Left lung (tissue), 10 donors: Measurements from ENCODE around the gene JAK3. TPM values are rescaled to one million over a fixed set of nuclear protein-coding genes. Genes with fewer than 3 reads are reported as not detected.

Source experiments
- ATAC-seq: fragments of 200-7000 bp; cut with Tn5 transposase; one replicate; pipeline ENCODE4 v1.9.1; 2020; ENCODE audit warnings: moderate library complexity
- DNase-seq, 4 donors: peaks; one replicate each; pipeline ENCODE4 v3.0.0-alpha.2; 2013 to 2020
- H3K27ac ChIP-seq, 2 donors: fragments of 200-600 bp; sonication (generic) in 1 of 2; one replicate each; pipeline versions ENCODE4 v1.5.0 to v1.8.0; 2020 to 2021
- H3K27me3 ChIP-seq, 2 donors: fragments of 200-600 bp; sonication (generic) in 1 of 2; one replicate each; pipeline versions ENCODE4 v1.5.0 to v1.8.0; 2020 to 2021
- H3K36me3 ChIP-seq, 2 donors: fragments of 200-600 bp; sonication (generic) in 1 of 2; one replicate each; pipeline versions ENCODE4 v1.5.0 to v1.8.0; 2020 to 2021
- H3K4me1 ChIP-seq, 2 donors: fragments of 200-600 bp; one replicate each; pipeline ENCODE4 v1.8.0; 2021
- H3K4me3 ChIP-seq, 2 donors: fragments of 200-600 bp; sonication (generic) in 1 of 2; one replicate each; pipeline versions ENCODE4 v1.5.0 to v1.8.0; 2020 to 2021; ENCODE audit warnings: mild to moderate bottlenecking in 1 of 2
- H3K9me3 ChIP-seq, 2 donors: fragments of 200-600 bp; sonication (generic) in 1 of 2; one replicate each; pipeline versions ENCODE4 v1.5.0 to v1.8.0; 2020 to 2021
- CTCF ChIP-seq, 2 donors: fragments of 200-600 bp; sonication (generic) in 1 of 2; IDR thresholded peaks; one replicate each; pipeline versions ENCODE4 v1.5.0 to v1.8.0; 2021; ENCODE audit warnings: antibody characterized with exemption in 2 of 2
- intact Hi-C, 2 donors: fragments of 100-400 bp; cut with DNase I; formaldehyde crosslinking; loops; one replicate each; pipeline versions ENCODE4 v1.11.2 to v1.14.2; 2022
- polyA plus RNA-seq, 6 donors: library from polyadenylated mRNA; unstranded; fragments of 120-200 nt; gene quantifications; one replicate each; pipeline ENCODE4 v1.2.1, GENCODE V29; 2013; ENCODE audit not compliant: insufficient read length in 6 of 6
- total RNA-seq, 2 donors: library from RNA; stranded (reverse); fragmentation: NEBNext Ultra II Directional; extraction: Animal tissue kit (Norgen Biotek cat#: 25700); gene quantifications; one replicate each; pipeline ENCODE4 v1.2.1, GENCODE V29; 2021
- donor health status: DM: no; HTN: yes; CAD: no.
- donor health status: DM: no; HTN: no; CAD: no.

Gene JAK3
- total and polyA plus RNA-seq, 8 donors = 2.3 to 35.9 (median 3.0) TPM

GRCh38 chr19:17874758-17875135, 27.0 kb upstream of the JAK3 start:
- Histone ChIP-seq H3K4me1 (peaks cover 0 to 29% of the 10 kb centered on the region in 2 donors), H3K36me3 (no peaks in the 10 kb centered on the region), H3K9me3 (no peaks in the 10 kb centered on the region), H3K4me3 (no peak overlapping the region), H3K27me3 (peaks cover 54 to 62% of the 10 kb centered on the region in 2 donors), H3K27ac (no peak overlapping the region)
- intact Hi-C loops = no loop called here
- DNase-seq = no peak
- ATAC-seq = no peak
- no peak for TF ChIP-seq CTCF (IDR thresholded peaks at IDR 0.05)

- TF ChIP-seq CTCF (IDR thresholded peaks at IDR 0.05) = no peak
- H3K4me3 ChIP-seq = peak overlapping the region in 1 of 2 donors; percentile 7
- H3K4me1 ChIP-seq = peaks cover 0 to 29% of the 10 kb centered on the region in 2 donors
- peaks cover 58 to 69% of the 10 kb centered on the region in 2 donors for H3K27me3 ChIP-seq
- intact Hi-C loops = no loop called here
- H3K27ac ChIP-seq = no peak overlapping the region
- ATAC-seq (peak; percentile 73), DNase-seq (peak in 1 of 4 donors; percentile 84)
- no peaks in the 10 kb centered on the region for H3K36me3 ChIP-seq
- H3K9me3 ChIP-seq = no peaks in the 10 kb centered on the region
Observed at GRCh38 chr19:17873786-17874757, 26.3 kb upstream of the JAK3 start.

GRCh38 chr19:17872251-17873001, 24.6 kb upstream of the JAK3 start:
- no peak for ATAC-seq
- intact Hi-C loops = no loop called here
- no peaks in the 10 kb centered on the region for H3K36me3 ChIP-seq
- peak overlapping the region in 1 of 2 donors; percentile 22 for H3K4me3 ChIP-seq
- H3K9me3 ChIP-seq = no peaks in the 10 kb centered on the region
- peaks cover 0 to 29% of the 10 kb centered on the region in 2 donors for H3K4me1 ChIP-seq
- DNase-seq = peak in 1 of 4 donors; percentile 88
- TF ChIP-seq CTCF (IDR thresholded peaks at IDR 0.05) = no peak
- no peak overlapping the region for H3K27ac ChIP-seq
- peaks cover 58 to 72% of the 10 kb centered on the region in 2 donors for H3K27me3 ChIP-seq

GRCh38 chr19:17871878-17872250, 24.1 kb upstream of the JAK3 start, which contains the start of gene SLC5A5:
Gene SLC5A5, plus strand, starts transcription at chr19:17871945. Its CDS starts 375 bp downstream, at chr19:17872320.
- intact Hi-C loops = no loop called here
- peak within 1 kb of the TSS in 1 of 2 donors; percentile 22 for H3K4me3 ChIP-seq
- no peaks in the 10 kb centered on the region for H3K9me3 ChIP-seq
- peaks cover 0 to 29% of the 10 kb centered on the region in 2 donors for H3K4me1 ChIP-seq
- H3K36me3 ChIP-seq = no peaks in the 10 kb centered on the region
- ATAC-seq = no peak
- H3K27ac ChIP-seq = no peak within 1 kb of the TSS
- DNase-seq = no peak
- TF ChIP-seq CTCF (IDR thresholded peaks at IDR 0.05) = no peak
- H3K27me3 ChIP-seq = peaks cover 58 to 72% of the 10 kb centered on the region in 2 donors
